HEK293 (cell line): ENCODE results near the gene NASP.

Source experiments
- CTCF ChIA-PET: fragments of 350-600 bp; formaldehyde crosslinking; extraction: SDS; loops from one replicate; lab custom pipeline; 2021; ENCODE audit warnings: antibody characterized with exemption; lab: Yijun Ruan, JAX
- POLR2A ChIA-PET: fragments of 300-600 bp; formaldehyde crosslinking; extraction: SDS; loops from one replicate; lab custom pipeline; 2020; ENCODE audit warnings: antibody characterized with exemption, inconsistent platforms; lab: Yijun Ruan, JAX
- H3K27ac ChIP-seq: fragments of 200-500 bp; sonication (Bioruptor generic); 2 replicates; pipeline ENCODE4 v1.5.1; 2014; ENCODE audit warnings: low read depth, low read length, control low read depth, inconsistent platforms; ENCODE audit errors: extremely low read depth
- H3K36me3 ChIP-seq, 2 experiments: fragments of 200-500 bp in 1 of 2; sonication (Bioruptor generic) in 1 of 2; 1 replicate in 1 of 2; 2 replicates in 1 of 2; pipeline ENCODE4 v1.5.1; 2014 to 2017; ENCODE audit warnings: inconsistent platforms in 2 of 2, low read length in 2 of 2; ENCODE audit not compliant: control insufficient read depth in 2 of 2, insufficient read depth in 1 of 2
- H3K4me1 ChIP-seq: fragments of 200-500 bp; sonication (Bioruptor generic); 2 replicates; pipeline ENCODE4 v1.5.1; 2014; ENCODE audit warnings: mild to moderate bottlenecking, low read length, inconsistent platforms; ENCODE audit not compliant: control insufficient read depth, insufficient read depth
- H3K4me3 ChIP-seq: 2 replicates; pipeline ENCODE4 v1.5.1; 2011; ENCODE audit warnings: low read depth, mild to moderate bottlenecking, control low read depth, low read length, moderate library complexity
- H3K9me3 ChIP-seq: fragments of 200-500 bp; sonication (Bioruptor generic); 2 replicates; pipeline ENCODE4 v1.5.1; 2014; ENCODE audit warnings: low read depth, low read length, inconsistent platforms; ENCODE audit not compliant: control insufficient read depth, insufficient read depth
- FEZF1 ChIP-seq: fragments of 450-650 bp; formaldehyde crosslinking; IDR thresholded peaks from 2 replicates; pipeline ENCODE4 v1.5.1; 2016; ENCODE audit warnings: missing biosample characterization, missing genetic modification characterization
- GFI1B ChIP-seq: fragments of 450-650 bp; formaldehyde crosslinking; IDR thresholded peaks from 2 replicates; pipeline ENCODE4 v1.5.1; 2016; ENCODE audit warnings: missing biosample characterization, missing genetic modification characterization
- GLIS1 ChIP-seq: fragments of 450-650 bp; formaldehyde crosslinking; IDR thresholded peaks from 2 replicates; pipeline ENCODE4 v1.5.1; 2016; ENCODE audit warnings: missing biosample characterization, missing genetic modification characterization
- OSR2 ChIP-seq: fragments of 450-650 bp; formaldehyde crosslinking; IDR thresholded peaks from 2 replicates; pipeline ENCODE4 v1.5.1; 2016; ENCODE audit warnings: missing biosample characterization, missing genetic modification characterization
- PRDM1 ChIP-seq: fragments of 450-650 bp; formaldehyde crosslinking; IDR thresholded peaks from 2 replicates; pipeline ENCODE4; 2016; ENCODE audit warnings: missing biosample characterization, missing genetic modification characterization
- SCRT1 ChIP-seq: fragments of 450-650 bp; formaldehyde crosslinking; IDR thresholded peaks from 2 replicates; pipeline ENCODE4 v1.5.1; 2016; ENCODE audit warnings: missing biosample characterization, missing genetic modification characterization, borderline replicate concordance
- SCRT2 ChIP-seq: fragments of 450-650 bp; formaldehyde crosslinking; IDR thresholded peaks from 2 replicates; pipeline ENCODE4 v1.5.1; 2016; ENCODE audit warnings: missing biosample characterization, missing genetic modification characterization
- SP7 ChIP-seq: fragments of 450-650 bp; formaldehyde crosslinking; IDR thresholded peaks from 2 replicates; pipeline ENCODE4 v1.5.1; 2016; ENCODE audit warnings: missing biosample characterization, missing genetic modification characterization
- ZBTB48 ChIP-seq: fragments of 450-650 bp; formaldehyde crosslinking; IDR thresholded peaks from 2 replicates; pipeline ENCODE4 v1.5.1; 2016; ENCODE audit warnings: missing biosample characterization, missing genetic modification characterization
- ZIC2 ChIP-seq: fragments of 450-650 bp; formaldehyde crosslinking; IDR thresholded peaks from 2 replicates; pipeline ENCODE4 v1.5.1; 2016; ENCODE audit warnings: missing biosample characterization, missing genetic modification characterization
- ZNF121 ChIP-seq: fragments of 450-650 bp; formaldehyde crosslinking; IDR thresholded peaks from 2 replicates; pipeline ENCODE4 v1.5.1; 2016; ENCODE audit warnings: missing biosample characterization, missing genetic modification characterization
- ZNF133 ChIP-seq: fragments of 450-650 bp; formaldehyde crosslinking; IDR thresholded peaks from 2 replicates; pipeline ENCODE4 v1.5.1; 2016; ENCODE audit warnings: missing biosample characterization, missing genetic modification characterization
- ZNF138 ChIP-seq: fragments of 450-650 bp; formaldehyde crosslinking; IDR thresholded peaks from 2 replicates; pipeline ENCODE4 v1.5.1; 2016; ENCODE audit warnings: missing biosample characterization, missing genetic modification characterization, borderline replicate concordance
- ZNF214 ChIP-seq: fragments of 450-650 bp; formaldehyde crosslinking; IDR thresholded peaks from 2 replicates; pipeline ENCODE4 v1.5.1; 2017; ENCODE audit warnings: missing biosample characterization, mild to moderate bottlenecking, missing genetic modification characterization, borderline replicate concordance
- ZNF335 ChIP-seq: fragments of 450-650 bp; formaldehyde crosslinking; conservative IDR thresholded peaks from 2 replicates; pipeline ENCODE4 v1.5.1; 2016; ENCODE audit warnings: missing biosample characterization, missing genetic modification characterization
- ZNF341 ChIP-seq: fragments of 450-650 bp; formaldehyde crosslinking; IDR thresholded peaks from 2 replicates; pipeline ENCODE4; 2016; ENCODE audit warnings: low read depth, missing biosample characterization, missing genetic modification characterization
- ZNF366 ChIP-seq: fragments of 450-650 bp; formaldehyde crosslinking; conservative IDR thresholded peaks from 2 replicates; pipeline ENCODE4 v1.5.1; 2016; ENCODE audit warnings: missing biosample characterization, missing genetic modification characterization
- ZNF423 ChIP-seq: fragments of 450-650 bp; formaldehyde crosslinking; IDR thresholded peaks from 2 replicates; pipeline ENCODE4 v1.5.1; 2016; ENCODE audit warnings: missing biosample characterization, missing genetic modification characterization
- ZNF521 ChIP-seq: fragments of 450-650 bp; formaldehyde crosslinking; IDR thresholded peaks from 2 replicates; pipeline ENCODE4 v1.5.1; 2017; ENCODE audit warnings: missing biosample characterization, mild to moderate bottlenecking, missing genetic modification characterization
- ZNF660 ChIP-seq: fragments of 450-650 bp; IDR thresholded peaks from 2 replicates; pipeline ENCODE4 v1.5.1; 2018; ENCODE audit warnings: missing biosample characterization, mild to moderate bottlenecking, missing genetic modification characterization
- ZNF677 ChIP-seq: fragments of 450-650 bp; IDR thresholded peaks from 2 replicates; pipeline ENCODE4 v1.5.0; 2018; ENCODE audit warnings: missing biosample characterization, mild to moderate bottlenecking, missing genetic modification characterization, moderate library complexity
- ZNF792 ChIP-seq: fragments of 450-650 bp; formaldehyde crosslinking; IDR thresholded peaks from 2 replicates; pipeline ENCODE4 v1.5.1; 2016; ENCODE audit warnings: missing biosample characterization, missing genetic modification characterization
- ZSCAN16 ChIP-seq: fragments of 450-650 bp; formaldehyde crosslinking; IDR thresholded peaks from 2 replicates; pipeline ENCODE4 v1.5.1; 2016; ENCODE audit warnings: missing biosample characterization, missing genetic modification characterization
- TF ChIP-seq, protein P1 (sequence below): fragments of 450-650 bp; formaldehyde crosslinking; IDR thresholded peaks from 2 replicates; pipeline ENCODE4 v1.5.1; 2017; ENCODE audit warnings: missing biosample characterization, missing genetic modification characterization

Gene NASP

GRCh38 chr1:45554198-45554597 is 29.6 kb upstream of the NASP start:
- POLR2A ChIA-PET: interaction anchor here (0.6 to 5.0 kb wide), 3 partner anchors 8 to 33 kb away, joined by 3 to 66 read pairs (median 11); partner anchors contain the start of gene PRDX1

DNA sequence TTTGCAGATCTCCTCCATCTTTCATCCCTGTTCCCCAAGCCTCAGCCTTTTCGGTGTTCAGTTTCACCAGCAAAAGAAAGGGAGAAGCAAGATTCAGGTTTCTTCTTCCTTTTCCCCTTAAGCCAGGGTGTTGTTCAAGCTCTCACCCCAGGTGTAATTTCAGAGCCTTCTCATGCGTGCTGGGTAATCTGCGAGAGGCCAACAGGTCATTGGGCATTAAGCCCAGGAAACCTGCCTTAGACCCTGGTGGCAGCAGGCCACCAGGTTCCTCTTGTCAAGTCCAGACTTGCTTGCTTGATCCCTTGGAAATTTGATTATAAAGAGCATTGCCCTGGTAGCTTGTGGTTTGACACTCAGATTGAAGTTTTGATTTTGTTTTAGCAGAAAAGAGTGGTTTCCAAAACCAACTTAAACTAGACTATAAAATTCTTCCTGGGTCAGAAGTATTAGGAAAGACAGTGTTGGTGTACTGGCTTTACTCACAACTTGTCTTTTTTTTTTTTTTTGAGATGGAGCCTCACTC is 26.4 kb upstream of the NASP start:
- TF ChIP-seq ZSCAN16 (peak; percentile 92), ZBTB48 (tag by site-specific recombination) (peak; percentile 60), ZNF341 (no peak), GLIS1 (peak; percentile 46), ZNF660 (tag by site-specific recombination) (no peak), PRDM1 (tag by site-specific recombination) (peak; percentile 84), SCRT2 (peak; percentile 91), ZNF521 (no peak), ZNF214 (tag by site-specific recombination) (no peak), FEZF1 (tag by site-specific recombination) (peak; percentile 29), ZNF133 (tag by site-specific recombination) (no peak), ZIC2 (tag by site-specific recombination) (peak; percentile 63), SP7 (tag by site-specific recombination) (peak; percentile 40), OSR2 (tag by site-specific recombination) (peak; percentile 32; the same call in 1 of the 2 replicates), GFI1B (tag by site-specific recombination) (peak; percentile 86), ZNF792 (tag by site-specific recombination) (no peak), ZNF335 (tag by site-specific recombination) (no peak), ZNF138 (tag by site-specific recombination) (no peak), ZNF366 (peak; percentile 67), SCRT1 (tag by site-specific recombination) (peak; percentile 72)
- TF ChIP-seq, protein P1, sequence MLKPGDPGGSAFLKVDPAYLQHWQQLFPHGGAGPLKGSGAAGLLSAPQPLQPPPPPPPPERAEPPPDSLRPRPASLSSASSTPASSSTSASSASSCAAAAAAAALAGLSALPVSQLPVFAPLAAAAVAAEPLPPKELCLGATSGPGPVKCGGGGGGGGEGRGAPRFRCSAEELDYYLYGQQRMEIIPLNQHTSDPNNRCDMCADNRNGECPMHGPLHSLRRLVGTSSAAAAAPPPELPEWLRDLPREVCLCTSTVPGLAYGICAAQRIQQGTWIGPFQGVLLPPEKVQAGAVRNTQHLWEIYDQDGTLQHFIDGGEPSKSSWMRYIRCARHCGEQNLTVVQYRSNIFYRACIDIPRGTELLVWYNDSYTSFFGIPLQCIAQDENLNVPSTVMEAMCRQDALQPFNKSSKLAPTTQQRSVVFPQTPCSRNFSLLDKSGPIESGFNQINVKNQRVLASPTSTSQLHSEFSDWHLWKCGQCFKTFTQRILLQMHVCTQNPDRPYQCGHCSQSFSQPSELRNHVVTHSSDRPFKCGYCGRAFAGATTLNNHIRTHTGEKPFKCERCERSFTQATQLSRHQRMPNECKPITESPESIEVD (tag by site-specific recombination): peak; percentile 54; the same call in 1 of the 2 replicates
- peaks cover 4% of the 10 kb centered on the region for H3K4me1 ChIP-seq
- H3K9me3 ChIP-seq: no peaks in the 10 kb centered on the region
- H3K27ac ChIP-seq: peak overlapping the region; percentile 46; the same call in 1 of the 2 replicates
- CTCF ChIA-PET: interaction anchor here (0.7 to 2.0 kb wide), 3 partner anchors 11 to 425 kb away, joined by 3 to 8 read pairs (median 3); no protein-coding TSS in a partner anchor
- no peak overlapping the region for H3K4me3 ChIP-seq
- POLR2A ChIA-PET: interaction anchor here (0.9 to 5.1 kb wide), 2 partner anchors 11 to 36 kb away, joined by 4 to 51 read pairs; partner anchors contain the start of gene PRDX1
- H3K36me3 ChIP-seq: peaks cover 9 to 64% of the 10 kb centered on the region in 2 experiments; a peak in 2 of 3 replicates

More at GRCh38 chr1:45554198-45554597, 29.6 kb upstream of the NASP start:
- no peak overlapping the region for H3K27ac ChIP-seq
- H3K9me3 ChIP-seq: no peaks in the 10 kb centered on the region
- H3K4me1 ChIP-seq: peaks cover 7% of the 10 kb centered on the region
- TF ChIP-seq ZNF121 (tag by site-specific recombination) (peak; percentile 34), ZNF677 (tag by site-specific recombination) (no peak), ZNF423 (tag by site-specific recombination) (no peak)
- CTCF ChIA-PET: interaction anchor here (1.1 kb wide), 1 partner anchor 15 kb away, joined by 6 read pairs; no protein-coding TSS in a partner anchor
- H3K36me3 ChIP-seq: peaks cover 0 to 42% of the 10 kb centered on the region in 2 experiments; a peak in 2 of 3 replicates
- H3K4me3 ChIP-seq: no peak overlapping the region
